ENCODE results near the gene PDE4C.

DNA sequence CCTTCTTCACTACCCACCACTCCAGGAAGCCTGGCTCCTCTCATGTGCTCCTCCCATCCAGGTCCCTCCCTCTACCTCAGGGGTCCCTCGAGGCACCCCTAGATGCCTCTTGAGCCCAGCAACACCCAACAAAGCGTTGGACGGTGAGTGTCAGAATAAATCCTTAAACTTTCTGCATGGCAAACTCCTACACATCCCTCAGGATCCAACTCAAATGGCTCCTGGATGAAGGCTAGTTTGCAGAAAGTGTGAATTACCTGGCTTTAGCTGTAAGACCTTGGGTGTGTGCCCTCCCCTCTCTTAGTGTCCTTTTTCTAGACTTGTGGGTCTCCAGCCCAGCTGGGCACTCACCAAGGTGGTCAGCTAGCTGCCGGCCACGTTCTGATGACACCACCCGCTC lies 27.9 kb downstream of the PDE4C start:
- TF ChIP-seq, protein P1, sequence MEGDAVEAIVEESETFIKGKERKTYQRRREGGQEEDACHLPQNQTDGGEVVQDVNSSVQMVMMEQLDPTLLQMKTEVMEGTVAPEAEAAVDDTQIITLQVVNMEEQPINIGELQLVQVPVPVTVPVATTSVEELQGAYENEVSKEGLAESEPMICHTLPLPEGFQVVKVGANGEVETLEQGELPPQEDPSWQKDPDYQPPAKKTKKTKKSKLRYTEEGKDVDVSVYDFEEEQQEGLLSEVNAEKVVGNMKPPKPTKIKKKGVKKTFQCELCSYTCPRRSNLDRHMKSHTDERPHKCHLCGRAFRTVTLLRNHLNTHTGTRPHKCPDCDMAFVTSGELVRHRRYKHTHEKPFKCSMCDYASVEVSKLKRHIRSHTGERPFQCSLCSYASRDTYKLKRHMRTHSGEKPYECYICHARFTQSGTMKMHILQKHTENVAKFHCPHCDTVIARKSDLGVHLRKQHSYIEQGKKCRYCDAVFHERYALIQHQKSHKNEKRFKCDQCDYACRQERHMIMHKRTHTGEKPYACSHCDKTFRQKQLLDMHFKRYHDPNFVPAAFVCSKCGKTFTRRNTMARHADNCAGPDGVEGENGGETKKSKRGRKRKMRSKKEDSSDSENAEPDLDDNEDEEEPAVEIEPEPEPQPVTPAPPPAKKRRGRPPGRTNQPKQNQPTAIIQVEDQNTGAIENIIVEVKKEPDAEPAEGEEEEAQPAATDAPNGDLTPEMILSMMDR (IDR thresholded peaks at IDR 0.05): no peak
- TF ChIP-seq ZFX (IDR thresholded peaks at IDR 0.05; ENCODE audit: borderline replicate concordance): no peak

Data from 22Rv1 (cell line).